GM21526 (cell line): ENCODE data around the gene TRIM9.

ENCODE experiments used
- ATAC-seq: cut with Tn5 transposase; IDR thresholded peaks from one replicate; pipeline ENCODE4 v1.9.1; 2021; ENCODE audit warnings: moderate library complexity; ENCODE audit not compliant: unreplicated experiment, low FRiP score

Gene TRIM9

DNA sequence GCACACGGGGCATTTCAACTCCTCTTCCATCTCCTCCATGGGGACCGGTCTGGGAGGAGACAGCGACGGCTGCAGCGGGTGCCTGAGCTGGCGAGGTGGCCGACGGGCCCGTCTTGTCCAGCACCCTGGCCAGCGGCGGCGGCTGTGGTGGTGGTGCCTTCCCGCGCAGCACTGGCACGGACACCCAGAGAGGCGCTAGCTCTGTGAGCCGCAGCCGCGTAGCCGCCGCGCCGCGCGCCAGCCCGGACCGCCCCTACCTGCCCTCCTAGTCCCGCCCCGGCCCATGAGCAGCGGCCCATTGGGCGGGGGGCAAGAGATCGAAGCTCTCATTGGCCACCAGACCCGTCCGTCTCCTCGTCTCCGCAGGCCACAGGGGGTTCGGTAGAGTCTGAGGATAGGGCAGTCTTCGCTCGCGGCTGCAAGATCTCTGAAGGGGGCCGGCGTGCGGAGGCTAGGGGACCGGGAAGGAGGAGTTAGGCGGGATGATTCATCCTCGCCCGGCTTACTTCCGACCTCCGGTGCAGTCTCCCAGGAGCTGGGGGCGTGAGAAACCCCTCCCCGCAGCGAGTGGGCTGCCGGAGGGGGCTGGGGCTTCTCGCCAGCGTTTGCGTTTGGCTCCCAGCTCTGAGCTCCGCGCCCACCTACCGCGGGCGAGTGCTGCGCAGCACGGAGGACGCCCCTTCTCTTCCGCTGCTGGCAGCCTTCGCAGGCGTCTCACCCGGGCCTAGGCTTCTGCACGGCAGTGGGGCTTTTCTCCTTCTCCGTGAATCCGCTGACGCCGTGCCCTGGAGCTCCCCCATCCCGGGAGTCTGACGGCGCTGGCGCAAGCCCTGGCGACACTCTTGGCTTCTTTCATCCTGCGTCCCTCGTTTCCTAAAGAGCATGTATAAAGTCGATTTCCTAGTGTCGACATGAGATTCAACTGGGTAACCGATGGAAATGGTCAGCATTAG is at the start of gene TRIM9:
Gene TRIM9 (minus strand): TSS at position 205 of the 953 bp plus-strand sequence. CDS start 166 bp downstream, at position 39.
- ATAC-seq, result peak; percentile 99

DNA sequence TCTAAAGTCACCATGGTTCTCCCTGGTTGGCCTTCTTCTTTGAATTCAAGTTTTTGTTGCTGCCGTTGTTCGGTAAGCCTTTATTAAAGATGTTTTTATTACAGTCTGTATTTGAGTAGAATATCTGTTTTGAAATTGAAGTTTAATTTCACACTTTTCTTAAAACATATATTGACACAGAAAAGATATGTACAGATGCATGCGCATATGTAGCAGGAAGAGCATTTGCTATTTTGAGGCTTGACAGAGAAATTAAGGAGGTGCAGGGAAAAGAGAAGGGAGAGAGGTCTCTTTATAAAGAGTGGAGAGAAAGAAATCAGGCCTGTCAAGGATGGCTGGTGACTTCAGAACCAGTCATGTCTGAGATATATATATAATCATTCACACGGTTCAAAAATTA is 46.0 kb upstream of the TRIM9 start:
- ATAC-seq, result no peak

DNA sequence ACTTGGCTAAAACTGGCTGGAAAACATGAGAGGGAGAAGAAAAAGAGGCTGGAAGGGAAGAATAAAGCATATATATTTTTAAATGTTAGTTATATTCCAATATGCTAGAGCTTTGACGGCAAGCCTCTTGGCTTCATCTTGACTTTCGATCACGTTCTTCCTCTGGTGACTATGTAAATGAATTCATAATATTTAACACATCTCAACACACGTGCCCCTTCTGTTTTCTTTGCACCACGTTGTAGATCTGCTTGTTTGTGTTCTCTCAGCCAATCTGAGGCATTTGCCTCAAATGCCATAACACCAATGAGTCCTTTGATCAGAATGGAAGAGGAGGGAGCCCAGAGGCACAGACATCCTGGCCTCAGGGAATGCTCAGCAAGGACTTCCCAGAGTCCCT is 45.4 kb upstream of the TRIM9 start:
- ATAC-seq, result no peak

DNA sequence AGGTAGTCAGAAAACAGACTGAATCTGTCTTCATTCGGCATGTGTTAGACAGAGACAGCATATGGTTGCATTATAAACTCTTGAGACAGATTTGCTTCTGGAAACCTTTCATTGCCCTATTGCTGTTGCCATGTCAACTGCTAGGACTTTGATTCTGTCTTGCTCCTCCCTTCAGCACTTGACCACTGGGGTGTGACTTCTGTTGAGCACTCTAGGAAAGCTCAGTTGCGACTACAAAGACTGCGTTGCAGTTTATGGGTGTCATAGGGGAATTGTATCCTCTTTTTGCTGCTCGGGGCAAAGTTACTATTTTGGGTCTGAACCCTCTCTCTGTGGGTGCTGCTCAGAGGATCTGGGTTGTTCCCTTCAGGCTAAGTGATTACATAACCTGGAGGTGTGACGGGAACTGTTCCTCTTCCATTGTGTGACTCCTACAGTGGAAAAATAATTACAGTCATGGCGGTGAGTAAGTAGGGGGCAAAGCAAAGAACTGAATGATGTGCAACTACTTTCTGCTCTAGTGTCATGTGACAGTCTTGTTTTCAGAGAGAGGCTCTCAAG is 44.3 kb upstream of the TRIM9 start:
- no peak for ATAC-seq

DNA sequence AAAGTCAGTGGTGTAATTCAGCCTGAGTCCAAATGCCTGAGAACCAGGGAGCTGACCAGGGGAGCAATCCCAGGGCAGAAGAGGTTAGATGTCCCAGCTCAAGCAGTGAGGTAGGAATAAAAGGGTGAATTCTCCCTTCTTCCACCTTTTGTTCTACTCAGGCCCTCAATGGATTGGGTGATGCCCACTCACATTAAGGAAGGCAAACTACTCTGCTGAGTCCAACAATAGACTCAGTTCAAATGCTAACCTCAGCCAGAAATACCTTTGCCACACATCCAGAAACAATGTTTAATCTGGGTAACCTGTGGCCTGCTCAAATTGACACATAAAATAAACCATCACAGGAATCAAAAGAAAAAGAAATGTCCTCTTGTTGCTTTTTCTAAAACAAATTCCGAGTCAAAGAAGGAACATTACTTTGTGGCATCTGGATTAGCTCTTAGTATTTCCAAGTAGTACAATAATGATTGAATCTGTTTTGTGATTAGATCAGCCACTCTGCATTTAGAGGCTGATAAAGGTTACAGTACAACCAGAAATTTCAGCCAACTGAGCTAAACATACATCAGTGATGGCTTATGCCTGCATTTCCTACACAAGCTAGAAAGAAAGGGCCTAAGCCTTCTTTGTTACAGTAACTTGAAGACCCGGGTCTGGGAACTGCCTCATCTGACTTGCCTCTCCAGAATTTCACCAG is 43.6 kb upstream of the TRIM9 start:
- ATAC-seq, result no peak

DNA sequence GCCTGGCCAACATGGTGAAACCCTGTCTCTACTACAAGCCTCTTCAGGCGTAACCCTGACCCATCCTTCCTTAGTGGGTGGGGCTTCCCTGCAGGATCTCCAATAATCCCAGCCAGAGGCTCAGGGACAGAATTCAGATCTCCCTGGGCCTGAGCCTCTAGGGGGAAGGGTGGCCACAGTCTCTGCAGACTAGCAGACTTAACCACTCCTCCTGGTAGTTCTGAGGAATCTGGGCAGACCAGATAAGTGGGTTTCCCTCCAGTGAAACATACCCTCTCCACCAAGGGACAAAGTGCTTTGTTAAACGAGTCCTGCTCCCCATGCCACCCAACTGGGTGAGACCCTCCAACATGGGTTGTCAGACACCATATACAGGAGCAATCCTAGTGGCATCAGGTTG is 36.6 kb upstream of the TRIM9 start:
- no peak for ATAC-seq

DNA sequence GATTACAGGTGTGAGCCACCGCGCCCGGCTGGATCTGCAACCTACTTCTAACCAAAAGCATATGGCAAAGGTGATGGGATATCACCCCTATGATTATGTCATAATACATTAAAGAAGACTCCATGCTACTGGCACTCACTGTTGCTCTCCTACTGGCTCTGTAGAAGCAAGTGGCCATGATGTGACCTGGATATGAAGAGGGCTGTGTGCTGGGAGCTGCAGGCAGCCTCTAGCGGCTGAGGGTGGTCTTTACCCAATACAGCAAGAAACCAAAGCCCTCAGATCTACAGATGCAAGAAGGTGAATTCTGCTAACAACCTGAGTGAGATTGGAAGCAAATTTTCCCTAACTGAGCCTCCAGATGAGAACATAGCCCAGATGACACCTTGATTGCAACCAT is 34.2 kb upstream of the TRIM9 start:
- no peak for ATAC-seq

GRCh38 chr14:51124029-51124428 is 29.1 kb upstream of the TRIM9 start:
- no peak for ATAC-seq

- no peak for ATAC-seq
These were observed 26.2 kb upstream of the TRIM9 start for GRCh38 chr14:51121096-51121495.

- ATAC-seq, result no peak
These were observed 24.6 kb upstream of the TRIM9 start for GRCh38 chr14:51119411-51120051.

GRCh38 chr14:51118993-51119392 is 24.1 kb upstream of the TRIM9 start:
- no peak for ATAC-seq

DNA sequence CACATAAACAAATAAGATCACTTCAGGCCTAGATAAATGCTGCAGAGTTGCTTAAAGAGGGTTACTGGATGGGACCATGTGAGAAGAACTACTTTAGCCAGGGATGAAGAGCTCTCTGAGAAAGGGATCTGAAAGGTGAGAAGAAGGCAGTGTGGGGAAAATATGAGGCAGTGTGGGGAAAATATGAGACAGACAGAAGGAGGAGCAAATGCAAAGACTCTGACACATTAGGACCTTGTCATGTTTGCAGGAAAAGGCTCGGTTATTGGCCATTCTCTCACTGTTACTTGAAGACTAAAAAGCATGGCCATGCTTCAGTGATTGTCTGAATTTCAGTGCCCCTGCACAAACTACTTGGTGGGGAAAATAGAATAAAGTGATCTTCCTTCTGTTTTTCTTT is 22.7 kb upstream of the TRIM9 start:
- ATAC-seq, result no peak

DNA sequence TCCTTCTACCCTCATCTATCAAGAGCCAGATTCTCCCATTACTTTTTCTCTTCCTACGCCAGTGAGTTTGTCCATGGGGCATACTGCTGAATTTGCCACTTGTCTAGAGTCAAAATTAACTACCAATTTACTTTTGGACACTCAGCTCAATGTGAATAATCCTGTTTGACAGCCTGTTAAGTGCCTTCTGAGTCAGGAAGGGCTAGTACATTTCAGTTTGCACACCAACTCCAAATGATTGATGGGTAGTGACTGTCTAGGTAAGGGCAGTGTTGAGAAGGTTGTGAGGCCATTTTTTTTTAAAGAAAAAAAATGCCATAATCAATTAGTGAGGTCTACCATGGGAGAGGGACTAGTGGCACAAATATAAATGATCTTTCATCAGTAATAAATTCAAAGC is 21.8 kb upstream of the TRIM9 start:
- no peak for ATAC-seq

GRCh38 chr14:51109651-51110050 is 14.7 kb upstream of the TRIM9 start:
- ATAC-seq, result no peak

GRCh38 chr14:51107801-51108200 is 12.9 kb upstream of the TRIM9 start:
- no peak for ATAC-seq

DNA sequence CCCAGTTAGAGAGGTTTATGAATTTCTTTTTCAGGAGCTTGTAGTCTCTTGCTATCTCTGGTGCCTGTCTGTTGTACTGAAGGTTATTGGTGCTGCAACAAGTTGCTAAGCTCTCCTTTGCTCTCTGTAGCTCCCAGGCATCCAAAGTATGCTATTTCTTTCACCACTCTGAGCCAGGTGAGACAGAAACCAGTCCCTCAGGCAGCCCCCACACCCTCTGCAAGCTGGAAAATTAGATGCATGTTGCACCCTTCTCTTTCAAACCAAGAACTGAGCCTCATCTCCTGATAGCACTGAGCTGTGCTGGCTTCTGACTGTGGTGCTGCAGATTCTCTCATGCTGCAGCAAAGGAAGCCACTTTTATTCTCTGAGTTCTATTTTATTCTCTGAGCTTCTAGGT is 9.6 kb upstream of the TRIM9 start:
- ATAC-seq, result no peak

- no peak for ATAC-seq
These were observed 2.4 kb upstream of the TRIM9 start for GRCh38 chr14:51097287-51097686.

DNA sequence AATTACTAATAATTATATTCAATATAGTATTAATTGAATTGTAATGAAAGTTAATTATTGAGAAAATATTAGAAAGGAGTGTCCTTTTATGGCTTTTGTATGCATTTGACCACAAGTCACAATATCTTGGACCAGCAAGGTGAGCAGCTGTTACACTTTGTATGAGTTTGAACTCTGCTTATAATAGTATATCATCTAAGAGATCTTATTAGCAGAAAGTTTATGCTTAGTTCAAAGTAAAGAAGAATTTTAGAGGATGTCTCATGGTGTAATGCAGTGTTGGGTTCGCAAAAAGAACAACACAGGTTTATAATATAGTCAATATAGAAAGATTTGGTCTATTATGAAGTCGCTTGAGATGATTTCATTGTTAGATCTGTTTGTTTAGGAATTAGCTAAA is 2.0 kb upstream of the TRIM9 start:
- no peak for ATAC-seq

DNA sequence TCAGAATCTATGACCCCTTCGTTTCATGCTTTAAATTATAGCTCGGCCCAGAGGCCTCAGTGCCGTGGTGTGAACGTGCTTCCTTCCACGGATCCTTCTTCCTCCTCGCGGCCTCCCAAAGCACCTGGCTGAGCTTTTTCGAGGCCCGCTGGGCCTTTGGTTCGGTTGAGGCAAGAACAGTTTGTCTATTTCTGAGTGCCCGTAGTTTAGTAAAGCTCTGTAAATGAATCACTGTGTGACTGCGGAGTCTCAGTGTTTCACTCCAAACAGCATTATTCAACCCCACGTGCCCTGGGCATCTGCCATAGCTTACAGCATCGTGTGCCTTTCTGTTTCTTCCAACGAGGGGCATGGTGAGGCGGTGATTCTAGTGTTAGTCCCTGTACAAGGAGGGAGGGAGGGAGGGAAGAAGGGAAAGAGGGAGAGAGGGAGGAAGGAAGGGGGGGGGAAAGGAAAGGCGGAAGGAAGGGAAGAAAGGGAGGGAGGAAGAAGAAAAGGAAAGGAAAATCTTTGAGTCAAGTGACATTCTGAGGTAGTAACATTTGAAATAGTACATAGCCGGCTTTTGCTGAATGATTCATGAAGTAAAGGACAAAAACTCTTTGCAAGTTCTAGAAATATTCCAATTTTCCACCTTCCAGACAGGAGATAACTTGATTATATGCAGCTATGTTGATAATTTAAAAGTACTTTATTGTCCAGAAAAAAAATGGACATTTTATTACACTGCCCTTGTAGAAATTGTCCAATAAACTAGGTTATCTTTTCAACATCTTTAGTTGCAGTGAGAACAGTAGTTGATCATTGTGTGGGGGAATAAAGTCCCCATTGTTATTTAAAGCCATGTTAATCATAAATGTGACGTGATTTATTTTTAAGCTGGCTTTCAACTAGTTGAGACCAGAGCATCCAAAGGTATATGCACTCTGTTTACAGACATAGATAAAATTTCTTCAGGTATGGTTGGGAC is 1.2 kb upstream of the TRIM9 start:
- ATAC-seq, result no peak

GRCh38 chr14:51094282-51094821 is 553 bp downstream of the TRIM9 start:
- ATAC-seq, result no peak
